ENCODE results near the gene KHSRP.

The KHSRP gene, protein sequence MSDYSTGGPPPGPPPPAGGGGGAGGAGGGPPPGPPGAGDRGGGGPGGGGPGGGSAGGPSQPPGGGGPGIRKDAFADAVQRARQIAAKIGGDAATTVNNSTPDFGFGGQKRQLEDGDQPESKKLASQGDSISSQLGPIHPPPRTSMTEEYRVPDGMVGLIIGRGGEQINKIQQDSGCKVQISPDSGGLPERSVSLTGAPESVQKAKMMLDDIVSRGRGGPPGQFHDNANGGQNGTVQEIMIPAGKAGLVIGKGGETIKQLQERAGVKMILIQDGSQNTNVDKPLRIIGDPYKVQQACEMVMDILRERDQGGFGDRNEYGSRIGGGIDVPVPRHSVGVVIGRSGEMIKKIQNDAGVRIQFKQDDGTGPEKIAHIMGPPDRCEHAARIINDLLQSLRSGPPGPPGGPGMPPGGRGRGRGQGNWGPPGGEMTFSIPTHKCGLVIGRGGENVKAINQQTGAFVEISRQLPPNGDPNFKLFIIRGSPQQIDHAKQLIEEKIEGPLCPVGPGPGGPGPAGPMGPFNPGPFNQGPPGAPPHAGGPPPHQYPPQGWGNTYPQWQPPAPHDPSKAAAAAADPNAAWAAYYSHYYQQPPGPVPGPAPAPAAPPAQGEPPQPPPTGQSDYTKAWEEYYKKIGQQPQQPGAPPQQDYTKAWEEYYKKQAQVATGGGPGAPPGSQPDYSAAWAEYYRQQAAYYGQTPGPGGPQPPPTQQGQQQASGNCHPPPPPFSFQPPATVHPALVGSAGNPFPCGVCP

GRCh38 chr19:6424195-6424938, at the start of gene KHSRP:
Gene KHSRP (minus strand): TSS chr19:6424811. CDS start chr19:6424701, 110 bp downstream.
- no peak for DNase-seq (ENCODE audit: extremely low read depth in 1 of 2, low read depth in 1 of 2)

- DNase-seq (ENCODE audit: extremely low read depth in 1 of 2, low read depth in 1 of 2), result no peak
Observed at GRCh38 chr19:6473647-6474046, 49.0 kb upstream of the KHSRP start.

- DNase-seq (ENCODE audit: extremely low read depth in 1 of 2, low read depth in 1 of 2), result no peak
Observed at GRCh38 chr19:6472713-6473112, 48.1 kb upstream of the KHSRP start.

DNA sequence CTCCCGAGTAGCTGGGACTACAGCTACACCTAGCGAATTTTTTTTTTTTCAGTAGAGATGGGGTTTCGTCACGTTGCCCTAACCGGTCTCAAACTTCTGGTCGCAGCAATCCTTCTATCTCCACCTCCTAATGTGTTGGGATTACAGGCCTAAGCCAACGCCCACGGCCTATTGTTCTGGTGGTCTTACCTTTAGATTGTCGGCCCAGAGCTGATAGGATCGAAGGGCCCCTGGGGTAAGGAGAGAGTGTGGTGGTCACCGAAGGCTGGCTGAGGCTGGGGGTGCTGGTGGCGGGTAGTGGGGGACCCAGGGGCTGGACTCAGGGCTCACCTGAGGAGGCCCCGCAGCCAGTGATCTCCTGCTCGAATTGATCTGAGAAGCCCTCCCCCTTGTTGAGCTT, 46.5 kb upstream of the KHSRP start:
- no peak for DNase-seq (ENCODE audit: extremely low read depth in 1 of 2, low read depth in 1 of 2)

GRCh38 chr19:6470173-6470572, 45.6 kb upstream of the KHSRP start:
- DNase-seq (ENCODE audit: extremely low read depth in 1 of 2, low read depth in 1 of 2), result no peak

DNA sequence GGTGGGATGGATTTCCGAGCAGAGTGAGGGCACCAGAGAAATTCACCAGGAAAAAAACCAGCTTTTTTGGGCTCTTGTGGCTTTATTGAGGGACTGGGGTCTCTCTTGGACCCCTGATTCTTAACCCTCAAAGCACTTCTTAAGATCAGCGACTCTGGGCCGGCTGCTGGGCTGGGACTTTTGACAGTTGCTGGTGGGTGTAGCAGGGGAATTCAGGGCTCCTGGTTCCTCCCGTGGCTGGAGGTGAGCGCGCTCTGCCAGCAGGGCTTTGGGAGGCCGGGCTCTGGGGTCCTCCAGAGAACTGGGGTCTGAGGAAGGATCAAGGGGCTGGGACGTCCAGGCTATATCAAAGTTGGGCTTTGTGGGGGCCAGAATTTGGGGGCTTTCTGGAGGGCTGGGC, 42.8 kb upstream of the KHSRP start:
- DNase-seq (ENCODE audit: extremely low read depth in 1 of 2, low read depth in 1 of 2), result no peak

DNA sequence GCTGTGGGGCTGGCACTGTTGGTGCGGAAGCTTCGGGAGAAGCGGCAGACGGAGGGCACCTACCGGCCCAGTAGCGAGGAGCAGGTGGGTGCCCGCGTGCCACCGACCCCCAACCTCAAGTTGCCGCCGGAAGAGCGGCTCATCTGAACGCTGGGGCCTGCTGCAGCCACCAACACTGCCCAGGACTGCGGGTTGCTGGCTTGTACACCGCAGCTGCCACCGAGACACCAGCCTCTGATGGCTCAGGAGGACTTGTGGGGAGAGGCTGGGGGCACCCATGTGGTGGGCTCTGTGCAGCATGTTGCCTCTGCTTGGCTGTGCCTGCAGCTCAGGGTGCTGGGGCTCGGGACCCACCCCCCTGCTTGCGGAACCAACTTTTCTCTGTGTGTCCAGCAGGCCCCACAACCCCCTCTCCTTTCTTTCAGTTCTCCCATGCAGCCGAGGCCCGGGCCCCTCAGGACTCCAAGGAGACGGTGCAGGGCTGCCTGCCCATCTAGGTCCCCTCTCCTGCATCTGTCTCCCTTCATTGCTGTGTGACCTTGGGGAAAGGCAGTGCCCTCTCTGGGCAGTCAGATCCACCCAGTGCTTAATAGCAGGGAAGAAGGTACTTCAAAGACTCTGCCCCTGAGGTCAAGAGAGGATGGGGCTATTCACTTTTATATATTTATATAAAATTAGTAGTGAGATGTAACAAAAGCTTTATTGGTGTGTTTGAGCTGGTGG, 42.1 kb upstream of the KHSRP start:
- no peak for DNase-seq (ENCODE audit: extremely low read depth in 1 of 2, low read depth in 1 of 2)

- DNase-seq (ENCODE audit: extremely low read depth in 1 of 2, low read depth in 1 of 2), result no peak
Observed at GRCh38 chr19:6465663-6466062, 41.1 kb upstream of the KHSRP start.

- no peak for DNase-seq (ENCODE audit: extremely low read depth in 1 of 2, low read depth in 1 of 2)
Observed at GRCh38 chr19:6465006-6465405, 40.4 kb upstream of the KHSRP start.

DNA sequence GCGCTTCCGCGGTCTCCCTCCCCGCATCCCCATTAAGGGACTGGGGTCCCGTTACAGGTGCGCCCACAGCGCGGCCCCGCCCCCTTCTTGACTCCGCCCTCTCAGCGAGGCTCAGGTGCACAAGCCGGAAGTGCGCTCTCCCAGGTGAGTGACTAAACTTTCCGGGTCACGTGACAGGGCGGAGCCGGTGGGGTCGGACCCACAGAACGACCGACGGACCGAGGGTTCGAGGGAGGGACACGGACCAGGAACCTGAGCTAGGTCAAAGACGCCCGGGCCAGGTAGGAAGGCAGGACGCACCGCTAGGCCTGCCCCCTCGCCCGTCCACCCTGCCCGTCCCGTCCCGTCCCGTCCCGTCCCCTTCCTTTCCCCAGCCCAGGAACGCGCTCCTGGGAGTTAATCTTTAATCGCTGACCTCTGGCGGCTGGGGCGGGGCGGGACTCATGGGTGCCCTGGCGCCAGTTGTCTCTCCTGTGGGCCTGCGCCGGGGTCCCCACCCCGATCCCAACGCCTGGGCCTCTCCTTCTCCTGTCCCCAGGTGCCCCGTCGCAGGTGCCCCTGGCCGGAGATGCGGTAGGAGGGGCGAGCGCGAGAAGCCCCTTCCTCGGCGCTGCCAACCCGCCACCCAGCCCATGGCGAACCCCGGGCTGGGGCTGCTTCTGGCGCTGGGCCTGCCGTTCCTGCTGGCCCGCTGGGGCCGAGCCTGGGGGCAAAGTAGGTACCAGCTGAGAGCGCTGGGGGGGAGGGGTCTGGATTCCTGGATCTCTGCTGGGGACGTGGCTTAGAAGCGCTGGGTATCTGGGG, 39.7 kb upstream of the KHSRP start, which contains the start of gene CRB3:
Gene CRB3 (plus strand): TSS at position 202 of the 804 bp plus-strand sequence. CDS start 431 bp downstream, at position 633.
- DNase-seq (ENCODE audit: extremely low read depth in 1 of 2, low read depth in 1 of 2), result peak in 1 of 2 donors; percentile 39

- DNase-seq (ENCODE audit: extremely low read depth in 1 of 2, low read depth in 1 of 2), result peak; percentile 92 to 94
Observed at GRCh38 chr19:6460099-6460884, 35.7 kb upstream of the KHSRP start.

GRCh38 chr19:6459262-6460098, 34.9 kb upstream of the KHSRP start, which contains the start of gene SLC25A23:
Gene SLC25A23 (minus strand): TSS chr19:6459792. CDS start chr19:6459628, 164 bp downstream.
- DNase-seq (ENCODE audit: extremely low read depth in 1 of 2, low read depth in 1 of 2), result peak in 1 of 2 donors; percentile 30

- no peak for DNase-seq (ENCODE audit: extremely low read depth in 1 of 2, low read depth in 1 of 2)
Observed at GRCh38 chr19:6458695-6459261, 34.2 kb upstream of the KHSRP start.

- DNase-seq (ENCODE audit: extremely low read depth in 1 of 2, low read depth in 1 of 2), result no peak
Observed at GRCh38 chr19:6457958-6458694, 33.5 kb upstream of the KHSRP start.

- no peak for DNase-seq (ENCODE audit: extremely low read depth in 1 of 2, low read depth in 1 of 2)
Observed at GRCh38 chr19:6455924-6456323, 31.3 kb upstream of the KHSRP start.

- no peak for DNase-seq (ENCODE audit: extremely low read depth in 1 of 2, low read depth in 1 of 2)
Observed at GRCh38 chr19:6453951-6454565, 29.4 kb upstream of the KHSRP start.

DNA sequence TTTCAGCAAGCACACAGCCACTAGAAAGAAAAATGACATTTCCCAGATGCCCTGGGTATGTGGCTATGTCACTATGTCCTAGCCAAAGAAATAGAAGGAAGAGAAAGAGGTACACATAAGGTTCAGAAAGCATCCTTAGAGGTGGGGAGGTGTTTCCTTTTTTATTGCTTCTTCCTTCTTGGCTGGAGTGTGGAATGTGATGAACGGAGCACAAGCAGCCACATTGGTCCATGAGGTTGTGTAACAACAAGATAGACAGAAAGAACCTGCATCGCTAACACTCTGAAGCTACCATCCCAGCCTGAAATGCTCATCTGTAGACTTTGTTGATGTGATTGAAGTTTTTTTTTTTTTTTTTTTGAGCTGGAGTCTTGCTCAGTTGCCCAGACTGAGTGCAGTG, 28.3 kb upstream of the KHSRP start:
- DNase-seq (ENCODE audit: extremely low read depth in 1 of 2, low read depth in 1 of 2), result no peak

Measured in activated CD8-positive, alpha-beta memory T cell treated with anti-CD3 and anti-CD28 coated beads for 1 hour (primary cell).